SK-N-SH treated with all-trans-retinoic acid at 6 μM for 48 hours (cell line): Measurements from ENCODE around the gene LRRC4C.
"Not testable (repeated sequence)": the region's sequence is repeated elsewhere in the genome, so short reads cannot be mapped to it uniquely, and the experiment has no call there.

Source experiments
- ATAC-seq: fragments of 200-7000 bp; cut with Tn5 transposase; 3 replicates; pipeline ENCODE4 v1.9.1; 2020; ENCODE audit warnings: mild to moderate bottlenecking, moderate library complexity
- ARNTL ChIP-seq: fragments of 450-650 bp; formaldehyde crosslinking; IDR thresholded peaks from 2 replicates; pipeline ENCODE4 v1.5.0; 2020; ENCODE audit warnings: low read depth, mild to moderate bottlenecking, moderate library complexity, borderline replicate concordance
- BACH2 ChIP-seq: fragments of 250-450 bp; sonication (Bioruptor Pico); IDR thresholded peaks from 2 replicates; pipeline ENCODE4 v1.9.0; 2021; ENCODE audit warnings: mild to moderate bottlenecking, borderline replicate concordance
- CREB5 ChIP-seq: fragments of 250-450 bp; sonication (Bioruptor Pico); IDR thresholded peaks from 2 replicates; pipeline ENCODE4 v1.5.1; 2020; ENCODE audit warnings: low read depth, mild to moderate bottlenecking, moderate library complexity
- ESRRG ChIP-seq: fragments of 250-450 bp; sonication (Bioruptor Pico); IDR thresholded peaks from 2 replicates; pipeline ENCODE4 v1.6.1; 2021; ENCODE audit warnings: mild to moderate bottlenecking
- ISL1 ChIP-seq: fragments of 250-450 bp; sonication (Bioruptor Pico); IDR thresholded peaks from 2 replicates; pipeline ENCODE4 v2.1.2; 2022; ENCODE audit warnings: mild to moderate bottlenecking, moderate library complexity
- OSR1 ChIP-seq: fragments of 250-450 bp; sonication (Bioruptor Pico); IDR thresholded peaks from 2 replicates; pipeline ENCODE4 v1.8.0; 2022; ENCODE audit warnings: moderate library complexity, mild to moderate bottlenecking, inconsistent platforms
- RARB ChIP-seq: fragments of 250-450 bp; sonication (Bioruptor Pico); IDR thresholded peaks from 2 replicates; pipeline ENCODE4 v1.8.0; 2021; ENCODE audit warnings: mild to moderate bottlenecking, moderate library complexity
- SNAI2 ChIP-seq: fragments of 250-450 bp; sonication (Bioruptor Pico); IDR thresholded peaks from 2 replicates; pipeline ENCODE4 v1.5.0; 2020; ENCODE audit warnings: mild to moderate bottlenecking, moderate library complexity
- TCF4 ChIP-seq: fragments of 250-450 bp; sonication (Bioruptor Pico); IDR thresholded peaks from 2 replicates; pipeline ENCODE4 v1.8.0; 2021; ENCODE audit warnings: mild to moderate bottlenecking, moderate library complexity, borderline replicate concordance
- TSHZ2 ChIP-seq: fragments of 250-450 bp; sonication (Bioruptor Pico); IDR thresholded peaks from 2 replicates; pipeline ENCODE4 v1.5.0; 2020; ENCODE audit warnings: mild to moderate bottlenecking, moderate library complexity
- ZC3H10 ChIP-seq: fragments of 250-450 bp; sonication (Bioruptor Pico); IDR thresholded peaks from 2 replicates; pipeline ENCODE4 v1.5.1; 2021; ENCODE audit warnings: mild to moderate bottlenecking, moderate library complexity
- ZFP3 ChIP-seq: fragments of 250-450 bp; sonication (Bioruptor Pico); IDR thresholded peaks from 2 replicates; pipeline ENCODE4 v1.5.0; 2020; ENCODE audit warnings: mild to moderate bottlenecking, moderate library complexity
- ZFP30 ChIP-seq: fragments of 450-650 bp; formaldehyde crosslinking; IDR thresholded peaks from 2 replicates; pipeline ENCODE4 v1.5.0; 2022; ENCODE audit warnings: mild to moderate bottlenecking, moderate library complexity
- ZNF70 ChIP-seq: fragments of 450-650 bp; formaldehyde crosslinking; IDR thresholded peaks from 2 replicates; pipeline ENCODE4 v1.5.0; 2020; ENCODE audit warnings: mild to moderate bottlenecking, moderate library complexity
- TF ChIP-seq, protein P1 (sequence below): fragments of 250-450 bp; sonication (Bioruptor Pico); IDR thresholded peaks from 2 replicates; pipeline ENCODE4 v1.5.1; 2021; ENCODE audit warnings: mild to moderate bottlenecking, moderate library complexity

The LRRC4C gene

DNA sequence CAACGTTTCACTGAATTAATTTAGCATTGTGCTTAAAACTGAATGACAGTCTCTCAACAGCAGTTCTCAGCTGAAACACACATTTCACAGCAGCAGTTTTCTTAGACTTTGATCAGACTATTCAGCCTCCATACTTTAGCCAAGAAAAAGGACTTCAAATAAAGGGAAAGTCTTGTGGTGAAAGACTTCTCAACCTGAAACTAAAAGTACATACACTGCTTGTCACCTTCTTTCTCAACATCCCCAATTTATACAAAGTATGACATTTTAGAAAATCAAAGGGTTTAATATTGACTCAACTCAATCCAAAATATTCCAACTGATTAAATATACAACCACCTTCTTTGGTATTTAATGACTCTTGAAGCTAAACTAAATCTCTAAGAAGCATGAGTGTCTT, 419.0 kb downstream of the LRRC4C start (continued):
- TF ChIP-seq TSHZ2 (no peak), ESRRG (CRISPR knock-in tag) (no peak), ZFP3 (CRISPR knock-in tag) (no peak)
- TF ChIP-seq, protein P1, sequence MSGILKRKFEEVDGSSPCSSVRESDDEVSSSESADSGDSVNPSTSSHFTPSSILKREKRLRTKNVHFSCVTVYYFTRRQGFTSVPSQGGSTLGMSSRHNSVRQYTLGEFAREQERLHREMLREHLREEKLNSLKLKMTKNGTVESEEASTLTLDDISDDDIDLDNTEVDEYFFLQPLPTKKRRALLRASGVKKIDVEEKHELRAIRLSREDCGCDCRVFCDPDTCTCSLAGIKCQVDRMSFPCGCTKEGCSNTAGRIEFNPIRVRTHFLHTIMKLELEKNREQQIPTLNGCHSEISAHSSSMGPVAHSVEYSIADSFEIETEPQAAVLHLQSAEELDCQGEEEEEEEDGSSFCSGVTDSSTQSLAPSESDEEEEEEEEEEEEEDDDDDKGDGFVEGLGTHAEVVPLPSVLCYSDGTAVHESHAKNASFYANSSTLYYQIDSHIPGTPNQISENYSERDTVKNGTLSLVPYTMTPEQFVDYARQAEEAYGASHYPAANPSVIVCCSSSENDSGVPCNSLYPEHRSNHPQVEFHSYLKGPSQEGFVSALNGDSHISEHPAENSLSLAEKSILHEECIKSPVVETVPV (CRISPR knock-in tag): no peak

DNA sequence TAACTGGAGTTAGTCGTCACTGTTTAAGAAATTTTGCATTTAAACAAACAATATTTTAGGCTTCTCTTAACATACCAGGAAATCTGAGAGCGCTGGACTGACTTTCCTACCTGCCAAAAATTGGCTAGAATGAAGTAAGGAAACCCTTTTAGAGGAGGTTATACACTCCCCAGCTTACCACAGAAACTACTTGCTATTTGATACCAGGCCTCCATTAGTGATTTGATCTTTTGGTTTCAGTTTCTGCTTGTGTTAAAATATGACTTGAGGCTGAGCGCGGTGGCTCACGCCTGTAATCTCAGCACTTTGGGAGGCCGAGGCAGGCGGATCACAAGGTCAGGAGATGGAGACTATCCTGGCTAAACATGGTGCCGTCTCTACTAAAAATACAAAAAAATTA, 419.9 kb downstream of the LRRC4C start:
- ATAC-seq: no peak
- no peak for TF ChIP-seq ISL1 (CRISPR knock-in tag)
- TF ChIP-seq, all 23 proteins: peak for 0

GRCh38 chr11:41031551-41032060, 427.8 kb downstream of the LRRC4C start:
- TF ChIP-seq ZC3H10 (CRISPR knock-in tag) (no peak), SNAI2 (CRISPR knock-in tag) (no peak)
- ATAC-seq: no peak

DNA sequence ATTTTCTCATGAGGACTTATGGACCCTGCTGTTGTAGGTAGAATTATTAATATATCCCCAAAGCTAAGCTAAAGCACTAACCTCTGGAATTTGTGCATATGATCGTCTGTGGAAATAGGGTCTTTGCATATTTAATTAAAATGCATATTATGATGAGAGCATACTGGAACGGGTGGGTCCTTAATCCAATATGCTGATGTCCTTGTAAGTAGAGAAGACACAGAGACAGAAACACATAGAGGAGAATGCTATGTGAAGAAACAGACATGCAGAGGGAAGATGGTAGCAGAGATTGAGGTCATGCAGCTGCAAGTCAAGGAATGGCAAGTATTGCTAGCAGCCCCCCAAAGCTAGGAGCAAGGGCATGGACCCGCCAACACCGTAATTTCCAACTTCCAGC, 439.2 kb downstream of the LRRC4C start:
- no peak for ATAC-seq
- no peak for TF ChIP-seq ARNTL
- TF ChIP-seq SNAI2 (CRISPR knock-in tag): no peak
- no peak for TF ChIP-seq OSR1
- no peak for TF ChIP-seq TSHZ2
- no peak for TF ChIP-seq ESRRG (CRISPR knock-in tag)
- TF ChIP-seq BACH2 (CRISPR knock-in tag): no peak
- TF ChIP-seq ZFP3 (CRISPR knock-in tag): no peak
- TF ChIP-seq RARB (CRISPR knock-in tag): no peak
- TF ChIP-seq TCF4 (CRISPR knock-in tag): no peak

- ATAC-seq: not testable (repeated sequence)
These were observed 439.8 kb downstream of the LRRC4C start for GRCh38 chr11:41019666-41020065.

- no peak for ATAC-seq
- TF ChIP-seq ZNF70 (no peak), ZFP30 (CRISPR knock-in tag) (no peak)
These were observed 441.2 kb downstream of the LRRC4C start for GRCh38 chr11:41018224-41018623.

DNA sequence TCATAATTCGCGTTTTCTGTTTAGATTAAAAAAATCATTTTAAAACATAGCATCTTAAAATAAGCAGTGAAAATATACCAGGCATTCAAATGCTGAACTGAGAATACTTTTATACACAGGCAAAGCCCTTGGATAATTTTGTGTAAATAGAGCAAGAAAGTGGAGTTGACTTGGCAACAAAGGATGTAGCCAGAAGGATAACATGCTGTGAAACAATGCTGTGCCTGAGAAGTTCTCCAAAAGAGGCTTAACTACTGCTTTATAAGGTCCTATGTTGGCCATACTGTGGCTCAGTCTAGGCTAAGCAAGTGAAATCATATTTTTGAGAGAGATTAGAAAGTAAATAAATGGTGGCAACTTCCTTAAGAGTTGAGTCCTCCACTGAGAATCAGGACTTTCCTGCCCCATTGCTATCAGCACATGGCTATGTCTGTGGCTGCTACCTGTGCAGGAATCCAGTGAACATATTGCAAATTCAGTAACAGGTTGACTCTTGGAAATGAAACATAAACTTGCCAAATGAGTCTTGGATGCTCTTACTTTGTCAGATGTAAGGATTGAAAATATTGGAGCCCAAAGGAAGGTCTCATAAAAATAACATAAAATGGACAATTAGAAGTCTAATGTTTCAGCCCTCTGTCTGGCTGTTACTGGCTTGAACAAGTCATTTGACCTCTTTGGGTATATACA, 448.9 kb downstream of the LRRC4C start:
- TF ChIP-seq ESRRG (CRISPR knock-in tag) (no peak), CREB5 (CRISPR knock-in tag) (no peak), SNAI2 (CRISPR knock-in tag) (no peak), ARNTL (no peak), ZFP3 (CRISPR knock-in tag) (no peak), ISL1 (CRISPR knock-in tag) (no peak)
- TF ChIP-seq, protein P1 (CRISPR knock-in tag): no peak
- no peak for ATAC-seq
